HEK293 (cell line): ENCODE measurements around the gene USF1.

Source experiments
- GLIS2 ChIP-seq: fragments of 450-650 bp; formaldehyde crosslinking; IDR thresholded peaks from 2 replicates; pipeline ENCODE4 v1.5.1; 2016; ENCODE audit warnings: missing biosample characterization, missing genetic modification characterization
- ZBTB21 ChIP-seq: fragments of 450-650 bp; formaldehyde crosslinking; IDR thresholded peaks from 2 replicates; pipeline ENCODE4 v1.5.1; 2017; ENCODE audit warnings: missing biosample characterization, missing genetic modification characterization
- ZNF24 ChIP-seq: fragments of 450-650 bp; formaldehyde crosslinking; IDR thresholded peaks from 2 replicates; pipeline ENCODE4 v1.5.1; 2016; ENCODE audit warnings: missing biosample characterization, missing genetic modification characterization
- ZNF354C ChIP-seq: fragments of 450-650 bp; formaldehyde crosslinking; IDR thresholded peaks from 2 replicates; pipeline ENCODE4 v1.5.1; 2016; ENCODE audit warnings: missing biosample characterization, missing genetic modification characterization, low read depth, borderline replicate concordance
- ZNF707 ChIP-seq: fragments of 450-650 bp; formaldehyde crosslinking; IDR thresholded peaks from 2 replicates; pipeline ENCODE4 v1.5.1; 2016; ENCODE audit warnings: missing biosample characterization, missing genetic modification characterization
- ZNF747 ChIP-seq: fragments of 450-650 bp; formaldehyde crosslinking; IDR thresholded peaks from 2 replicates; pipeline ENCODE4 v1.5.1; 2016; ENCODE audit warnings: missing biosample characterization, missing genetic modification characterization
- ZNF785 ChIP-seq: fragments of 450-650 bp; formaldehyde crosslinking; IDR thresholded peaks from 2 replicates; pipeline ENCODE4 v1.5.1; 2016; ENCODE audit warnings: missing biosample characterization, missing genetic modification characterization
- ZNF792 ChIP-seq: fragments of 450-650 bp; formaldehyde crosslinking; IDR thresholded peaks from 2 replicates; pipeline ENCODE4 v1.5.1; 2016; ENCODE audit warnings: missing biosample characterization, missing genetic modification characterization
- TF ChIP-seq, protein P1 (sequence below): fragments of 450-650 bp; formaldehyde crosslinking; IDR thresholded peaks from 2 replicates; pipeline ENCODE4 v1.5.1; 2016; ENCODE audit warnings: missing biosample characterization, missing genetic modification characterization

DNA sequence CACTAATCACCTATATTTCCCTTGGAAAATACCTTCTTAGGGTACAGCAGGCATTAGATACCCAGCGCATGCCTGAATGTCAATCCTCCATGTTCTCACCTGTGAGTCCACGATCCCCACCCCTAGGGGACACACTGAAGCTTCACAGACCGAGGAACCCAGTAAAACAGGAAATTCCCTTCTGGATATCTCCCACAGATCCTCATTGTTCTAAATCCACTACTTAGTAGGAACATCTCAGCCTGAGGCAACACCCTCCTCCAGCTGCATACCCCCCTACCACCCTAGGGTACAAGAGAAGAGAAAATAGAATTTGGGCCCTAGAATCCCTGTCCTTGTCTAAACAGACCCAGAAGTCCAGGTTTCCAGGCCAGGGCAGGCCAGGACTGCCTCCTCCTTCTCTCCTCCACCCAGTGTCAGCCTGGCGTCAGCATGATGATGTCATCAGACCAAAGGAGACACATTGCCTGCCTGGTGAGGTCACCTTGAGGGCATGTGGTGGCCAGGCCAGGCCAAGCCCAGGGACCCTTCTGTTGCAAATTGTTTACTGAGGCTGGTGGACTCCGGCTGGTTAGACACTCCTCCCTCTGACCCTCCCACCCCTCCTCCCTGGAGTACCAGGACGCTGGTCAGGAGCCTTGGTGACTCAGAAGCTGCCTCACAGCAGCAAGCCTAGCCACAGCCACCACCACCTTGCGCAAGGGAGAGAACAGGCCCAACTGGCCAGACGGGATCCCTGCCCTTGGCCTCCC, 37.4 kb upstream of the USF1 start:
- TF ChIP-seq ZNF747 (tag by site-specific recombination): no peak
- TF ChIP-seq, protein P1, sequence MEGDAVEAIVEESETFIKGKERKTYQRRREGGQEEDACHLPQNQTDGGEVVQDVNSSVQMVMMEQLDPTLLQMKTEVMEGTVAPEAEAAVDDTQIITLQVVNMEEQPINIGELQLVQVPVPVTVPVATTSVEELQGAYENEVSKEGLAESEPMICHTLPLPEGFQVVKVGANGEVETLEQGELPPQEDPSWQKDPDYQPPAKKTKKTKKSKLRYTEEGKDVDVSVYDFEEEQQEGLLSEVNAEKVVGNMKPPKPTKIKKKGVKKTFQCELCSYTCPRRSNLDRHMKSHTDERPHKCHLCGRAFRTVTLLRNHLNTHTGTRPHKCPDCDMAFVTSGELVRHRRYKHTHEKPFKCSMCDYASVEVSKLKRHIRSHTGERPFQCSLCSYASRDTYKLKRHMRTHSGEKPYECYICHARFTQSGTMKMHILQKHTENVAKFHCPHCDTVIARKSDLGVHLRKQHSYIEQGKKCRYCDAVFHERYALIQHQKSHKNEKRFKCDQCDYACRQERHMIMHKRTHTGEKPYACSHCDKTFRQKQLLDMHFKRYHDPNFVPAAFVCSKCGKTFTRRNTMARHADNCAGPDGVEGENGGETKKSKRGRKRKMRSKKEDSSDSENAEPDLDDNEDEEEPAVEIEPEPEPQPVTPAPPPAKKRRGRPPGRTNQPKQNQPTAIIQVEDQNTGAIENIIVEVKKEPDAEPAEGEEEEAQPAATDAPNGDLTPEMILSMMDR (tag by site-specific recombination): no peak
- no peak for TF ChIP-seq ZNF785
- TF ChIP-seq ZBTB21: peak; percentile 95
- no peak for TF ChIP-seq ZNF24
- peak; percentile 57 for TF ChIP-seq GLIS2
- TF ChIP-seq ZNF792: no peak
- no peak for TF ChIP-seq ZNF707 (tag by site-specific recombination)
- no peak for TF ChIP-seq ZNF354C
